ENCODE measurements around the gene SOAT2. TPM values are rescaled to one million over a fixed set of nuclear protein-coding genes. Genes with fewer than 3 reads are reported as not detected.

SOAT2 gene
- total RNA-seq, 4 donors from 2014 or later, result 0.31 TPM; not detected in 3

DNA sequence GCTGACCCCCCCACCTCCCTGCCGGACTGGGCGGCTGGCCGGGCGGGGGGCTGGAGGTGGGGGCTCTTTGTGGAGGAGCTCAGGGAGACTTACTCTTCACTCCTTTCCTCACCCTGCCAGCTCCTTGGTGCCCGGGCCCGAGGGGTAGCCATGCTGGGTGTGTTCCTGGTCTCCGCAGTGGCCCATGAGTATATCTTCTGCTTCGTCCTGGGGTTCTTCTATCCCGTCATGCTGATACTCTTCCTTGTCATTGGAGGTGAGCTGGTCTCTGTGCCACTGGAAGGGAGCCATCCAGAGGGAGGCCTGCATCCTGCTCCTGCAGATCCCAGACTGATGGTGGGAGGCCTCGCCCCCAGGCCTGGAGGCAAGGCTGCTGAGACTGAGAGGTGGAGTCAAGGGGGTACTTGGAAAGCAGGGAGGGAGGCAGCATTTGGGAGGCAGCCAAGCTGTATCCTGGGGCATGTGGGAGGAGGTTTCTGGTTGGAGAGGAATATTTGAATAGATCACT, 19.7 kb downstream of the SOAT2 start:
- H3K27ac ChIP-seq, result no peak overlapping the region
- no peaks in the 10 kb centered on the region for H3K36me3 ChIP-seq
- TF ChIP-seq POLR2A (IDR thresholded peaks at IDR 0.05) (no peak), POLR2AphosphoS5 (IDR thresholded peaks at IDR 0.05) (no peak), EP300 (IDR thresholded peaks at IDR 0.05) (no peak)
- TF ChIP-seq, protein P1, sequence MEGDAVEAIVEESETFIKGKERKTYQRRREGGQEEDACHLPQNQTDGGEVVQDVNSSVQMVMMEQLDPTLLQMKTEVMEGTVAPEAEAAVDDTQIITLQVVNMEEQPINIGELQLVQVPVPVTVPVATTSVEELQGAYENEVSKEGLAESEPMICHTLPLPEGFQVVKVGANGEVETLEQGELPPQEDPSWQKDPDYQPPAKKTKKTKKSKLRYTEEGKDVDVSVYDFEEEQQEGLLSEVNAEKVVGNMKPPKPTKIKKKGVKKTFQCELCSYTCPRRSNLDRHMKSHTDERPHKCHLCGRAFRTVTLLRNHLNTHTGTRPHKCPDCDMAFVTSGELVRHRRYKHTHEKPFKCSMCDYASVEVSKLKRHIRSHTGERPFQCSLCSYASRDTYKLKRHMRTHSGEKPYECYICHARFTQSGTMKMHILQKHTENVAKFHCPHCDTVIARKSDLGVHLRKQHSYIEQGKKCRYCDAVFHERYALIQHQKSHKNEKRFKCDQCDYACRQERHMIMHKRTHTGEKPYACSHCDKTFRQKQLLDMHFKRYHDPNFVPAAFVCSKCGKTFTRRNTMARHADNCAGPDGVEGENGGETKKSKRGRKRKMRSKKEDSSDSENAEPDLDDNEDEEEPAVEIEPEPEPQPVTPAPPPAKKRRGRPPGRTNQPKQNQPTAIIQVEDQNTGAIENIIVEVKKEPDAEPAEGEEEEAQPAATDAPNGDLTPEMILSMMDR (IDR thresholded peaks at IDR 0.05), result no peak
- 80% methylated on average over 1 of the region's 10 CpGs; no CpG with 5 or more reads in 1 of the 2 donors for WGBS, 2 donors (ENCODE audit: low coverage in 1 of 2)
- ATAC-seq, result no peak
- H3K4me3 ChIP-seq, result no peak overlapping the region
- H3K9me3 ChIP-seq, result no peaks in the 10 kb centered on the region
- H3K4me1 ChIP-seq, result no peaks in the 10 kb centered on the region
- H3K27me3 ChIP-seq, result no peaks in the 10 kb centered on the region

DNA sequence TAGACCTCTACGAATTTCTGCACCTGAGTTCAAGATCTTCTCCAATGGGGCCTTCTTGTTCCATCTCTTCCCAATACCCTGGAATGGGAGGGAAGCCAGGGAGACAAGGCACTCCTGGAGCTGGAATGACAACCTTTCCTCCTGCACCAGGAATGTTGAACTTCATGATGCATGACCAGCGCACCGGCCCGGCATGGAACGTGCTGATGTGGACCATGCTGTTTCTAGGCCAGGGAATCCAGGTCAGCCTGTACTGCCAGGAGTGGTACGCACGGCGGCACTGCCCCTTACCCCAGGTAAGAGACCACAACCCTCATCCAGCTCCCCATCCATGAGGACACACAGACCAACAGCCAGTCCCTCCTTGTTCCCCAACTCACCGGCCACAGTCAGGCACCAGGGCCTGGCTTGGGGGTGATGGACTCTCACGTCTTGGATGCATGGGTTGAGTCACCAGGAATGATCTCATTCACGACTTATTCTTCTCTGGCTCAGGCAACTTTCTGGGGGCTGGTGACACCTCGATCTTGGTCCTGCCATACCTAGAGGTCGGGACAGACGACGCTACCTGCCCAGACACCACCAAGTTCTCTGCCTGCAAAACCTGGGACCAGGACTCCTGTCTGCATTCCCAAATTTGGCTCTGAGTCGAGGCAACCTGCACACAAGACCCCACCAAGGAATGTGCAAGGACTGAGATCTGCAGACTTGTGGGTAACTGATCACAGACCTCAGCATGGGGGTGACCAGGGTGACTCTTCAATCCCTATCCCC, 20.5 kb downstream of the SOAT2 start:
- 80 to 84% methylated on average over 3 to 6 of the region's 16 CpGs for WGBS, 2 donors (ENCODE audit: low coverage in 1 of 2)
- no peaks in the 10 kb centered on the region for H3K9me3 ChIP-seq
- no peak overlapping the region for H3K4me3 ChIP-seq
- TF ChIP-seq, protein P1 (IDR thresholded peaks at IDR 0.05), result no peak
- TF ChIP-seq POLR2A (IDR thresholded peaks at IDR 0.05) (no peak), EP300 (IDR thresholded peaks at IDR 0.05) (no peak), POLR2AphosphoS5 (IDR thresholded peaks at IDR 0.05) (no peak)
- H3K27ac ChIP-seq, result no peak overlapping the region
- H3K4me1 ChIP-seq, result no peaks in the 10 kb centered on the region
- ATAC-seq, result no peak
- no peaks in the 10 kb centered on the region for H3K36me3 ChIP-seq
- H3K27me3 ChIP-seq, result no peaks in the 10 kb centered on the region

GRCh38 chr12:53124352-53124723, 21.1 kb downstream of the SOAT2 start:
- Histone ChIP-seq H3K4me3 (no peak overlapping the region), H3K27ac (no peak overlapping the region), H3K9me3 (no peaks in the 10 kb centered on the region), H3K36me3 (no peaks in the 10 kb centered on the region), H3K27me3 (no peaks in the 10 kb centered on the region), H3K4me1 (no peaks in the 10 kb centered on the region)
- TF ChIP-seq POLR2AphosphoS5 (IDR thresholded peaks at IDR 0.05) (no peak), EP300 (IDR thresholded peaks at IDR 0.05) (no peak), POLR2A (IDR thresholded peaks at IDR 0.05) (no peak)
- TF ChIP-seq, protein P1 (IDR thresholded peaks at IDR 0.05), result no peak
- ATAC-seq, result no peak

DNA sequence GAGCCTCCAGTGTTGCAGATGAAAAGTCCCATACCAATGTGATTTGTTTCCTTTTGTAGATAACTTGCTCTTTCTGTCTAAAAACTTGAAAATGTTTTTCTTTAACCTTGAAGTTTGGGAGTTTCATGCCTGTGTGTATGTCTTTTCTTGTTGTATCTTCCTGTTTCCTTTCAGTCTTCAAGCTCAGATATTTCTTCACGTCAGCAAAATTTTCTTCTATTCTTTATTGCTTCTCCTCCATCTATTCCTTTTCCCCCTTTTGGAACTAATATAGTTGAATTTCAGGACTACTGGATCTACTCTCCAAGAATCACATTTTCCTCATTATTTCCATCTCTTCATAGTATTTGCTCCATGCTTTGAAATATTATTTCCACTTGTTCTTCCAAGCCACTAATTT, 23.9 kb downstream of the SOAT2 start:
- 63 to 81% methylated on average over 1 of the region's 1 CpG for WGBS, 2 donors (ENCODE audit: low coverage in 1 of 2)
- Histone ChIP-seq H3K4me3 (no peak overlapping the region), H3K4me1 (no peaks in the 10 kb centered on the region), H3K9me3 (no peaks in the 10 kb centered on the region), H3K36me3 (no peaks in the 10 kb centered on the region), H3K27ac (no peak overlapping the region), H3K27me3 (no peaks in the 10 kb centered on the region)
- ATAC-seq, result no peak
- TF ChIP-seq EP300 (IDR thresholded peaks at IDR 0.05) (no peak), POLR2A (IDR thresholded peaks at IDR 0.05) (no peak), POLR2AphosphoS5 (IDR thresholded peaks at IDR 0.05) (no peak)
- TF ChIP-seq, protein P1 (IDR thresholded peaks at IDR 0.05), result no peak

Data from gastroesophageal sphincter (tissue), 4 donors.